ENCODE measurements around the gene OR8J1. TPM values are rescaled to one million over a fixed set of nuclear protein-coding genes. Genes with fewer than 3 reads are reported as not detected.

Gene OR8J1
- total RNA-seq, 1 experiment from 2014 or later = not detected

GRCh38 chr11:56410801-56411200 lies 56.7 kb downstream of the OR8J1 start:
- CTCF ChIA-PET = no interaction called here
- H3K4me1 Mint-ChIP-seq (ENCODE audit: low read depth, unreplicated experiment) = no peaks in the 10 kb centered on the region
- no peak for TF ChIP-seq CTCF (IDR thresholded peaks at IDR 0.05; ENCODE audit: unreplicated experiment)
- H3K27ac Mint-ChIP-seq (ENCODE audit: unreplicated experiment) = no peak overlapping the region
- DNase-seq = no peak
- H3K36me3 Mint-ChIP-seq (ENCODE audit: insufficient read depth, unreplicated experiment) = no peaks in the 10 kb centered on the region
- no peak overlapping the region for H3K4me3 Mint-ChIP-seq (ENCODE audit: low read depth, unreplicated experiment)
- no TSS peak for BruUV-seq (replicated peaks)
- intact Hi-C loops (cut with micrococcal nuclease; ENCODE audit: unreplicated experiment) = no loop called here
- no peaks in the 10 kb centered on the region for H3K27me3 Mint-ChIP-seq (ENCODE audit: unreplicated experiment)
- H3K9me3 Mint-ChIP-seq (ENCODE audit: low read depth, unreplicated experiment) = peaks cover 12% of the 10 kb centered on the region

Other genes with a start within 250 kb of the OR8J1 start
- not detected in 2 replicates for gene OR8H3, start 231.9 kb upstream of the OR8J1 start, total RNA-seq (2022)
- gene OR8J3, start 214.1 kb upstream of the OR8J1 start, total RNA-seq (2022) = not detected in 2 replicates
- not detected in 2 replicates for gene OR8K5, start 194.0 kb upstream of the OR8J1 start, total RNA-seq (2022)
- gene OR5J2, start 177.7 kb upstream of the OR8J1 start, total RNA-seq (2022) = not detected in 2 replicates
- gene OR5T2, start 120.0 kb upstream of the OR8J1 start, total RNA-seq (2022) = not detected in 2 replicates
- gene OR5T3, start 102.0 kb upstream of the OR8J1 start, total RNA-seq (2022) = not detected in 2 replicates
- gene OR5T1, start 80.1 kb upstream of the OR8J1 start, total RNA-seq (2022) = not detected in 2 replicates
- not detected in 2 replicates for gene OR8H1, start 62.0 kb upstream of the OR8J1 start, total RNA-seq (2022)
- not detected in 2 replicates for gene OR8K3, start 39.1 kb upstream of the OR8J1 start, total RNA-seq (2022)
- not detected in 2 replicates for gene OR8K1, start 8.3 kb upstream of the OR8J1 start, total RNA-seq (2022)
- gene OR8U1, start 21.3 kb downstream of the OR8J1 start, total RNA-seq (2022) = not detected in 2 replicates
- not detected in 2 replicates for gene OR5AL1, start 58.4 kb downstream of the OR8J1 start, total RNA-seq (2022)
- not detected in 2 replicates for gene OR5M3, start 119.1 kb downstream of the OR8J1 start, total RNA-seq (2022)
- not detected in 2 replicates for gene OR5M8, start 137.1 kb downstream of the OR8J1 start, total RNA-seq (2022)
- gene OR5M11, start 189.0 kb downstream of the OR8J1 start, total RNA-seq (2022) = not detected in 2 replicates
- gene OR5M10, start 223.4 kb downstream of the OR8J1 start, total RNA-seq (2022) = not detected in 2 replicates